ENCODE results near the gene ZNF784. TPM values are rescaled to one million over a fixed set of nuclear protein-coding genes. Genes with fewer than 3 reads are reported as not detected.

Gene ZNF784
- total and polyA plus RNA-seq, 2 of the 8 experiments (the other 6 are each of a cell fraction or from before 2014, with no cell fraction given) = 6.5 to 8.0 TPM

DNA sequence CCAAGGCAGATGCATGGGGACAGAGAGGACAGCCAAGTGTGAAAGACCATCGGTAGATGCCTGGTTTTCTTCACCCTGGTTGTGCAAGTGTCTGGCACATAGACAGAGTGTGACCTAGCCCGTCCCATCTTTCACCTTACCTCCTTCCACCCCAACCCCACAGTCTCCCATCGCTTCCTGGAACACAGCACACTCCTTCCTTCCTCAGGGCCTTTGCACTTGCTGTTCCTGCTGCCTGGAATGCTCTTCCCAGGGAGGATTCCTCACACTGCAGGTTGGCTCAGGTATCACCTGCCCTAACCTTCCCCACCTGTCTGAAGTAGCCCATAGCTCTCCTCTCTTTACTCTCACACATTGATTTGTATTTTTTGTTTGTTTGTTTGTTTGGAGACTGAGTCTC, 28.1 kb downstream of the ZNF784 start:
- no peak overlapping the region for H4K8ac ChIP-seq (ENCODE audit: extremely low read depth, insufficient read depth, low read length)
- H2BK15ac ChIP-seq (ENCODE audit: low read length) = no peak overlapping the region
- H3K27me3 ChIP-seq (replicated peaks in 1 of 4; ENCODE audit: control insufficient read depth in 3 of 4, extremely low read depth in 1 of 4, insufficient read depth in 3 of 4, low read length in 3 of 4) = peaks cover 0 to 2% (median 0%) of the 10 kb centered on the region in 4 experiments; a peak in 1 of 7 replicates
- no peak overlapping the region for H3K4ac ChIP-seq (replicated peaks; ENCODE audit: insufficient read length, low read depth, low read length)
- no peak overlapping the region for H3K56ac ChIP-seq (replicated peaks; ENCODE audit: insufficient read length, low read depth, low read length)
- TF ChIP-seq ASH2L (IDR thresholded peaks at IDR 0.05; ENCODE audit: low read length) = no peak
- TF ChIP-seq POLR2AphosphoS5 (IDR thresholded peaks at IDR 0.05; ENCODE audit: low read depth, low read length) = no peak
- no peak for TF ChIP-seq JUN (IDR thresholded peaks at IDR 0.05; ENCODE audit: low read depth, low read length)
- TF ChIP-seq, protein P1, sequence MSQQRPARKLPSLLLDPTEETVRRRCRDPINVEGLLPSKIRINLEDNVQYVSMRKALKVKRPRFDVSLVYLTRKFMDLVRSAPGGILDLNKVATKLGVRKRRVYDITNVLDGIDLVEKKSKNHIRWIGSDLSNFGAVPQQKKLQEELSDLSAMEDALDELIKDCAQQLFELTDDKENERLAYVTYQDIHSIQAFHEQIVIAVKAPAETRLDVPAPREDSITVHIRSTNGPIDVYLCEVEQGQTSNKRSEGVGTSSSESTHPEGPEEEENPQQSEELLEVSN (IDR thresholded peaks at IDR 0.05) = no peak
- no peak for TF ChIP-seq EP300 (IDR thresholded peaks at IDR 0.05; ENCODE audit: borderline replicate concordance in 1 of 2, low read depth in 2 of 2, low read length in 2 of 2)
- no peak for TF ChIP-seq RNF2 (IDR thresholded peaks at IDR 0.05; ENCODE audit: borderline replicate concordance, low read depth, low read length, missing control alignments, poor library complexity, severe bottlenecking)
- TF ChIP-seq EZH2 (IDR thresholded peaks at IDR 0.05; ENCODE audit: low read depth, low read length, severe bottlenecking) = no peak
- TF ChIP-seq SIX5 (IDR thresholded peaks at IDR 0.05; ENCODE audit: low read depth, low read length) = no peak
- H4K5ac ChIP-seq (ENCODE audit: insufficient read length, low read depth, low read length) = no peak overlapping the region
- H3K18ac ChIP-seq (ENCODE audit: extremely low read depth, low read length) = no peak overlapping the region
- H3K36me3 ChIP-seq (ENCODE audit: control insufficient read depth in 2 of 4, insufficient read depth in 4 of 4, low read length in 3 of 4) = peaks cover 0 to 10% (median 8%) of the 10 kb centered on the region in 4 experiments; a peak in 3 of 8 replicates
- peaks cover 3% of the 10 kb centered on the region for H3K79me1 ChIP-seq (ENCODE audit: low read depth, low read length)
- no peak overlapping the region for H4K91ac ChIP-seq (replicated peaks; ENCODE audit: insufficient read length, low read length)
- WGBS, 2 experiments (ENCODE audit: extremely low coverage in 1 of 2, insufficient coverage in 1 of 2, insufficient read length in 1 of 2, insufficient replicate concordance in 2 of 2, low coverage in 1 of 2, low lambda C conversion rate in 2 of 2, missing lambda C conversion rate in 1 of 2) = 70% methylated on average over 3 of the region's 3 CpGs; no CpG with 5 or more reads in 1 of the 2 experiments
- no peak overlapping the region for H3K27ac ChIP-seq (ENCODE audit: low read depth, low read length)
- CTCF ChIA-PET (ENCODE audit: partially characterized antibody) = interaction anchor here (1.0 to 2.6 kb wide), 2 partner anchors 10 to 35 kb away, joined by 3 to 10 read pairs; partner anchors contain the start of gene ZNF865
- H3K4me2 ChIP-seq (ENCODE audit: insufficient read depth in 1 of 2, low read depth in 2 of 2, low read length in 2 of 2) = no peak overlapping the region
- no peak overlapping the region for H2BK5ac ChIP-seq (ENCODE audit: low read depth, low read length)
- H3K4me3 ChIP-seq (ENCODE audit: extremely low read depth in 1 of 4, insufficient read depth in 2 of 4, low read depth in 3 of 4, low read length in 4 of 4) = no peak overlapping the region
- H2AFZ ChIP-seq (ENCODE audit: low read length) = no peak overlapping the region
- H2BK120ac ChIP-seq (replicated peaks; ENCODE audit: low read depth, low read length) = no peak overlapping the region
- no peak overlapping the region for H2AK5ac ChIP-seq (ENCODE audit: low read depth, low read length)
- H2BK12ac ChIP-seq (ENCODE audit: low read depth, low read length) = no peak overlapping the region
- POLR2A ChIA-PET (ENCODE audit: partially characterized antibody) = interaction anchor here (0.7 to 3.7 kb wide), 4 partner anchors 8 to 44 kb away, joined by 3 to 27 read pairs (median 4); partner anchors contain the start of gene ZNF579
- H2BK20ac ChIP-seq (ENCODE audit: low read length) = no peak overlapping the region
- H3K23me2 ChIP-seq (ENCODE audit: low read depth, low read length) = peaks cover 10% of the 10 kb centered on the region; the same call in 1 of the 2 replicates
- DNase-seq (ENCODE audit: low read depth in 1 of 2, low spot score in 2 of 2) (no peak), FAIRE-seq (no peak)
- H3K9me3 ChIP-seq (ENCODE audit: insufficient read depth in 2 of 2, low read depth in 1 of 2, low read length in 1 of 2) = no peaks in the 10 kb centered on the region
- H3K4me1 ChIP-seq (replicated peaks in 1 of 4; ENCODE audit: control insufficient read depth in 3 of 4, insufficient read depth in 4 of 4, low read length in 3 of 4) = peaks cover 0 to 9% (median 6%) of the 10 kb centered on the region in 4 experiments; a peak in 4 of 7 replicates
- H3K9ac ChIP-seq (replicated peaks in 1 of 4; ENCODE audit: extremely low read depth in 1 of 4, low read depth in 3 of 4, low read length in 3 of 4) = no peak overlapping the region
- H4K20me1 ChIP-seq (replicated peaks in 1 of 2; ENCODE audit: control insufficient read depth in 1 of 2, insufficient read depth in 2 of 2, low read length in 2 of 2) = peaks cover 0 to 2% of the 10 kb centered on the region in 2 experiments
- H3K79me2 ChIP-seq (ENCODE audit: control insufficient read depth in 1 of 2, insufficient read depth in 2 of 2, low read length in 2 of 2) = peaks cover 0 to 3% of the 10 kb centered on the region in 2 experiments; a peak in 2 of 4 replicates
- no peak overlapping the region for H3K23ac ChIP-seq (ENCODE audit: insufficient read length)
- no peak overlapping the region for H3K14ac ChIP-seq (ENCODE audit: insufficient read length)
